ENCODE measurements around the gene OR2V1. TPM values are rescaled to one million over a fixed set of nuclear protein-coding genes. Genes with fewer than 3 reads are reported as not detected.

The OR2V1 gene, protein sequence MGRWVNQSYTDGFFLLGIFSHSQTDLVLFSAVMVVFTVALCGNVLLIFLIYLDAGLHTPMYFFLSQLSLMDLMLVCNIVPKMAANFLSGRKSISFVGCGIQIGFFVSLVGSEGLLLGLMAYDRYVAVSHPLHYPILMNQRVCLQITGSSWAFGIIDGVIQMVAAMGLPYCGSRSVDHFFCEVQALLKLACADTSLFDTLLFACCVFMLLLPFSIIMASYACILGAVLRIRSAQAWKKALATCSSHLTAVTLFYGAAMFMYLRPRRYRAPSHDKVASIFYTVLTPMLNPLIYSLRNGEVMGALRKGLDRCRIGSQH
- total RNA-seq = not detected in 2 replicates

DNA sequence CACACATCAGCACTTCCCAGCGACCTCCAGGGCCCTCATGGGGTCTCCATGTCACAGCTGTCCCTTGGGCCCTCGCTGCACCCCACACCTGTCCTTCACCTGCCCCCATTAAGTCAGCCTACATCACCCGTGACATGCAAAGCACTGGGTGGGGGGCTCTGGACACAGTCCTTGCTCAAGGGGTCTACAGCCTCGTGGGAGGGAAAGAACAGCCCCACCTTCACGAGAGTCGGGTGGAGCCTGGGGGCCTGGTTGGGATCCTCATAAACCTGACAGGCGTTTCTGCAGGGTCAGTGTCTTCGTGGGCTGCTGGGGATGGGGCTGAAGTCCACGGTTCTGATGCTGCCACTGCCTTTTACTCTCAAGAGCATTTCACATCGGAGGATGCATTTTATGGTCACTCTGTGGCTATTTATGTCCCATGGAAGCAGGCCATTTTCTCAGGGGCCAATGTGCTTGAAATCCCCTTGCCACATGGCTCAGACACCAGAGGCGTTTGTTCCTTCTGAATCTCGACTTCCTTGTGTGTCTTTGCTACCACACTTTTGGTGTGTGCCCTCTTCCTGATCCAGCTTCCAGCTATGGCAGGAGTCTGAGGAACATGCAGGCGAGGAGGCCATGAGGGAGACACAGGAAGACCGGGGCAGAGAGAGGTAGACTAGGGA lies at the start of gene OR2V1:
TSS of gene OR2V1 (minus strand) at position 338 of the 665 bp plus-strand sequence. CDS start 5,865 bp downstream, outside the sequence.

DNA sequence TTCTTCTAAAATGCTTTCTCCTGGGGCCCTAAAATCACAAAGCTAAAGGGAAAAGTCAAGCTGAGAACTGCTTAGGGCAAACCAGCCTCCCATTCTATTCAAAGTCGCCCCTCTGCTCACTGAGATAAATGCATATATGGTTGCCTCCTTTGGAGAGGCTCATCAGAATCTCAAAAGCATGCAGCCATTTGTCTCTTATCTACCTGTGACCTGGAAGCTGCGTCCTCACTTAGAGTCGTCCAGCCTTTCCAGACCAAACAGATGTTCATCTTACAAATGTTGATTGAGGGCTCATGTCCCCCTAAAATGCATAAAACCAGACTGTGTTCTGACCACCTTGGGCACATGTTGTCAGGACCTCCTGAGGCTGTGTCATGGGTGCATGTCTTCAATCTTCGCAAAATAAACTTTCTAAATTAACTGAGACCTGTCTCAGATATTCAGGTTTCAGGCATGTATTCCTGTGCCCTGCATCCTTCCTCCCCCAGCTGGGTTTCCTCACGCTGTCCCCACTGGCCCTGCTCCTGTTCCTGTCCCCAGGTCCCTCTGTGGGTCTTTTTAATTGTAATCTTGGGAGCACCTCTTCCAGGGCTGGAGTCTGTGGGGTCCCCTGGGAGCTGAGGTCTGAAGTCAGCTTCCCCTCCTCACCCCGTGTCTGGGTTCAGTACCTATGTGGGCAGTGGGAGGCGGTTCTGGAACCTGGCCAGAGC lies 16.1 kb upstream of the OR2V1 start, which contains the start of gene OR2V2:
TSS of gene OR2V2 (plus strand) at position 660 of the 710 bp plus-strand sequence. CDS start 7,357 bp downstream, outside the sequence.

Other genes starting within 250 kb of the OR2V1 start
- gene BTNL8, start 232.0 kb downstream of the OR2V1 start, total RNA-seq = not detected in 2 replicates
- not detected in 2 replicates for gene BTNL3, start 142.3 kb downstream of the OR2V1 start, total RNA-seq
- gene BTNL9, start 90.9 kb downstream of the OR2V1 start, total RNA-seq = not detected in 2 replicates
- gene OR2V2, start 16.4 kb upstream of the OR2V1 start, total RNA-seq = not detected in 2 replicates
- gene TRIM7, start 74.0 kb upstream of the OR2V1 start, total RNA-seq = 5.5 and 7.6 TPM in 2 replicates
- 12.1 and 12.2 TPM in 2 replicates for gene TRIM41, start 92.1 kb upstream of the OR2V1 start, total RNA-seq
- gene RACK1, start 112.7 kb upstream of the OR2V1 start, total RNA-seq = 3,784 and 3,832 TPM in 2 replicates
- gene TRIM52, start 130.0 kb upstream of the OR2V1 start, total RNA-seq = 3.1 and 5.5 TPM in 2 replicates
- gene OR4F3, start 236.1 kb upstream of the OR2V1 start, total RNA-seq = not detected in 2 replicates